GM19324 (cell line): ENCODE results near the gene ITGA6.

Experiments used
- ATAC-seq: cut with Tn5 transposase; IDR thresholded peaks from one replicate; pipeline ENCODE4 v1.9.1; 2021; ENCODE audit warnings: mild to moderate bottlenecking, moderate library complexity; ENCODE audit not compliant: unreplicated experiment, low FRiP score

ITGA6 gene

DNA sequence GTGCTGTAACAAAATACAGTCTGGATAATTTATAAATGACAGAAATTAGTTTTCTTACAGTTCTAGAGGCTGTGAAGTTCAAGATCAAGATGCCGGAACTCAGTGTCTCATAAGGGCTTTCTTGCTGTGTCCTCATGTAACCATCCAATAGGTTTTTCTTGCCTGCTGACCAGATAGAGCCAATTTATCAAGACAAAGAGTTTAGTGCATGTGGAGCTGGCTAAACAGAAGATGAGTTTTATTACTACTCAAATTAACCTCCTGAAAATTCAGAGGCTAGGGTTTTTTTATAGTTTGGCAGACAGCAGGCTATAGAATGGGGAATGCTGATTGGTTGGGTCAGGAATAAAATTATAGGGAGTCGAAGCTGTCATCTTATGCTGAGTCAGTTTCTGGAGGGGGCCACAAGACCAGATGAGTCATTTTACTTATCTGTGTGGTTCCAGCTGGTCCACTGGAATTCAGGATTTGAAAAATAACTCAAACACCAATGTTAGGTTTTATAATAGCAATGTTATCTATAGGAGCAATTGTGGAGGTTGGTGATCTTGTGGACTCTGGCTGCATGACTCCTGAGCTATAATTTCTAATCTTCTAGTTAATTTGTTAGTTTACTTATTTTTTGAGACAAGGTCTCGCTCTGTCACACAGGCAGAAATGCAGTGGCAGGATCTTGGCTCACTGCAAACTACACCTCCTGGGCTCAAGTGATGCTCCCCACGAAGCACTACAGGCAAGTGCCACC lies 125.3 kb downstream of the ITGA6 start:
- ATAC-seq, result no peak

DNA sequence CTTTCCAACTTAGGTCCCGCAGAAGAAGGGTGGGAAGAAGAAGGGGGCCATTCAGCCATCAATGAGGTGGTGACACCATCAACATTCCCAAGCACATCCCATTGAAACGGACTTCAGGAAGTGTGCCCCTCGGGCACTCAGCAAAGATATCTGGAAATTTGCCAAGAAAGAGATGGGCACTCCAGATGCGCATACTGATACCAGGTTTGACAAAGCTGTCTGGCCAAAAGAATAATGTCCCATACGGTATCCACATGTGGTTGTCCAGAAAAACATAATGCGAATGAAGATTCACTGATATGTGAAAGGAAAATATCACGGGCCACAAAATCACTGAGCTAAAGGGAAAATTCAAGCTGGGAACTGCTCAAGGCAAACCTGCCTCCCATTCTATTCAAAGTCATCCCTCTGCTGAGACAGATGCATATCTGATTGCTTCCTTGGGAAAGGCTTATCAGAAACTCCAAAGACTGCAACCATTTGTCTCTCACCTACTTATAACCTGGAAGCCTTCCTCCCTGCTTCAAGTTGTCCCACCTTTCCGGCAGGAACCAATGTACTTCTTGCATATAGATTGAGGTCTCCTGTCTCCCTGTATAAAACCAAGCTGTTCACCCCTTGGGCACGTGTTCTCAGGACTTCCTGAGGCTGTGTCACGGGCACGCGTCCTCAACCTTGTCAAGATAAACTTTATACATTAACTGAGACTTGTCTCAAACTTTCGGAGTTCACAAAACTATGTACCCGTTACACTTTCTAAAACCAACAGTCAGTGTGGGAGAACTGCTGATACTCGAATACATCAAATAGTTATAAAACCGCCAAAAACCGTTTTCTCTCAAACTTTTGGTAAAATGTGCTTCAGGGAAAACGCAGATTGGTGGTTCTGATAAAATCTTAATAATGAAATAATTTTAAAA lies 127.2 kb downstream of the ITGA6 start:
- ATAC-seq, result no peak

DNA sequence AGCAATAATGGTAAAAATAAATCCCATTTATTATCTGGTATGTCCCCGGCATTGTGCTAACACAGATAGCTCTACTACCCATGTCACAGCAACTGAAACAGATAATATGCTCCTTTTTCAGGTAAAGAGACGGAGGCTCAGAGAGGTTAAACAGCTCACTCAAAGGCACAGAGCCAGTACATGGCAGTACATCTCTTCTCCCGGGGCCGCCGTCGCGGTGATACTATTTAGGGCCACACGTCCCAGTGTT lies 127.8 kb downstream of the ITGA6 start:
- peak; percentile 8 for ATAC-seq
